T47D (cell line): Measurements from ENCODE around the gene DOCK1.

ENCODE experiments used
- DNase-seq, 2 experiments: peaks; one replicate each; pipeline versions ENCODE4 v3.0.0 to v3.0.0-alpha.2; 2011 to 2012; ENCODE audit warnings: low read depth in 1 of 2, low spot score in 1 of 2
- JUND ChIP-seq: IDR thresholded peaks from 2 replicates; pipeline ENCODE4 v1.6.1; 2012; ENCODE audit warnings: low read depth
- in situ Hi-C: cut with HindIII; loops from 2 replicates; pipeline ENCODE4 v1.10.0; 2016; ENCODE audit warnings: low sequenced_read_pairs, low pct_unique_long_range_greater_than_20kb

The DOCK1 gene

GRCh38 chr10:127055263-127055662 is 150.0 kb downstream of the DOCK1 start:
- no peak for DNase-seq
- in situ Hi-C loops, result no loop called here
- no peak for TF ChIP-seq JUND

- no peak for TF ChIP-seq JUND
- DNase-seq, result no peak
- in situ Hi-C loops, result no loop called here
These were observed 154.1 kb downstream of the DOCK1 start for GRCh38 chr10:127059314-127059713.

GRCh38 chr10:127063762-127064161 is 158.5 kb downstream of the DOCK1 start:
- TF ChIP-seq JUND, result no peak
- DNase-seq, result no peak
- in situ Hi-C loops, result no loop called here

GRCh38 chr10:127064474-127064873 is 159.2 kb downstream of the DOCK1 start:
- in situ Hi-C loops, result no loop called here
- no peak for DNase-seq
- no peak for TF ChIP-seq JUND

- TF ChIP-seq JUND, result no peak
- in situ Hi-C loops, result no loop called here
- no peak for DNase-seq
These were observed 162.4 kb downstream of the DOCK1 start for GRCh38 chr10:127067542-127068194.

GRCh38 chr10:127068485-127068884 is 163.3 kb downstream of the DOCK1 start:
- no peak for TF ChIP-seq JUND
- in situ Hi-C loops, result no loop called here

GRCh38 chr10:127069436-127069835 is 164.2 kb downstream of the DOCK1 start:
- DNase-seq, result no peak
- in situ Hi-C loops, result no loop called here

More at GRCh38 chr10:127068485-127068884, 163.3 kb downstream of the DOCK1 start:
- DNase-seq, result no peak

GRCh38 chr10:127071126-127071525 is 165.9 kb downstream of the DOCK1 start:
- in situ Hi-C loops, result no loop called here
- DNase-seq, result no peak
- TF ChIP-seq JUND, result no peak

More at GRCh38 chr10:127069436-127069835, 164.2 kb downstream of the DOCK1 start:
- no peak for TF ChIP-seq JUND

- no peak for DNase-seq
- no peak for TF ChIP-seq JUND
- in situ Hi-C loops, result no loop called here
These were observed 168.4 kb downstream of the DOCK1 start for GRCh38 chr10:127073666-127074065.

- in situ Hi-C loops, result no loop called here
- no peak for TF ChIP-seq JUND
- DNase-seq, result no peak
These were observed 174.2 kb downstream of the DOCK1 start for GRCh38 chr10:127079392-127079791.

GRCh38 chr10:127080317-127080716 is 175.1 kb downstream of the DOCK1 start:
- DNase-seq, result no peak
- in situ Hi-C loops, result no loop called here
- no peak for TF ChIP-seq JUND

- TF ChIP-seq JUND, result no peak
- no peak for DNase-seq
- in situ Hi-C loops, result no loop called here
These were observed 176.7 kb downstream of the DOCK1 start for GRCh38 chr10:127081851-127082345.

GRCh38 chr10:127082651-127083050 is 177.4 kb downstream of the DOCK1 start:
- no peak for DNase-seq
- TF ChIP-seq JUND, result no peak
- in situ Hi-C loops, result no loop called here

- in situ Hi-C loops, result no loop called here
- TF ChIP-seq JUND, result no peak
- no peak for DNase-seq
These were observed 180.7 kb downstream of the DOCK1 start for GRCh38 chr10:127085957-127086356.
